ENCODE measurements around the gene C1orf159.

Gene C1orf159

GRCh38 chr1:1049318-1050165 is 66.3 kb downstream of the C1orf159 start:
- no peak for DNase-seq

GRCh38 chr1:1048765-1049164 is 67.1 kb downstream of the C1orf159 start:
- no peak for DNase-seq

- no peak for DNase-seq
Measured at GRCh38 chr1:1047963-1048362, 67.9 kb downstream of the C1orf159 start.

GRCh38 chr1:1047407-1047806 is 68.5 kb downstream of the C1orf159 start:
- no peak for DNase-seq

- DNase-seq, result no peak
Measured at GRCh38 chr1:1046767-1047166, 69.1 kb downstream of the C1orf159 start.

GRCh38 chr1:1046243-1046642 is 69.6 kb downstream of the C1orf159 start:
- no peak for DNase-seq

GRCh38 chr1:1045129-1045528 is 70.8 kb downstream of the C1orf159 start:
- no peak for DNase-seq

GRCh38 chr1:1044455-1045078 is 71.3 kb downstream of the C1orf159 start:
- no peak for DNase-seq

GRCh38 chr1:1043921-1044320 is 72.0 kb downstream of the C1orf159 start:
- no peak for DNase-seq

- DNase-seq, result no peak
Measured at GRCh38 chr1:1043411-1043810, 72.5 kb downstream of the C1orf159 start.

- DNase-seq, result no peak
Measured at GRCh38 chr1:1042835-1043234, 73.1 kb downstream of the C1orf159 start.

GRCh38 chr1:1041873-1042272 is 74.0 kb downstream of the C1orf159 start:
- DNase-seq, result no peak

- no peak for DNase-seq
Measured at GRCh38 chr1:1041092-1041523, 74.8 kb downstream of the C1orf159 start.

- peak; percentile 77 for DNase-seq
Measured at GRCh38 chr1:1040004-1040991, 75.6 kb downstream of the C1orf159 start.

GRCh38 chr1:1039145-1039910 is 76.6 kb downstream of the C1orf159 start:
- DNase-seq, result no peak

- DNase-seq, result no peak
Measured at GRCh38 chr1:1038694-1039093, 77.2 kb downstream of the C1orf159 start.

GRCh38 chr1:1037366-1038327 is 78.2 kb downstream of the C1orf159 start:
- DNase-seq, result no peak

- no peak for DNase-seq
Measured at GRCh38 chr1:1035291-1035943, 80.5 kb downstream of the C1orf159 start.

- DNase-seq, result no peak
Measured at GRCh38 chr1:1034439-1034781, 81.5 kb downstream of the C1orf159 start.

- no peak for DNase-seq
Measured at GRCh38 chr1:1033731-1034438, 82.0 kb downstream of the C1orf159 start.

Measured in stimulated activated naive CD4-positive, alpha-beta T cell treated with Interleukin-2 at 50 U/mL for 16 hours (primary cell).